GM19025 (cell line): ENCODE measurements around the gene GARS1.
"Not testable (repeated sequence)": the region's sequence is repeated elsewhere in the genome, so short reads cannot be mapped to it uniquely, and the experiment has no call there.

ENCODE experiments used
- ATAC-seq: cut with Tn5 transposase; IDR thresholded peaks from one replicate; pipeline ENCODE4 v1.9.1; 2021; ENCODE audit warnings: mild to moderate bottlenecking, low read depth, moderate library complexity; ENCODE audit not compliant: unreplicated experiment

Gene GARS1

GRCh38 chr7:30618080-30618676 is 23.5 kb downstream of the GARS1 start:
- ATAC-seq: no peak

GRCh38 chr7:30618961-30619360 is 24.3 kb downstream of the GARS1 start:
- no peak for ATAC-seq

- ATAC-seq: no peak
Measured at GRCh38 chr7:30625283-30625682, 30.6 kb downstream of the GARS1 start.

GRCh38 chr7:30627026-30627425 is 32.3 kb downstream of the GARS1 start:
- no peak for ATAC-seq

GRCh38 chr7:30630986-30631385 is 36.3 kb downstream of the GARS1 start:
- ATAC-seq: peak; percentile 63

- no peak for ATAC-seq
Measured at GRCh38 chr7:30633223-30633622, 38.5 kb downstream of the GARS1 start.

GRCh38 chr7:30634193-30634626 is 39.5 kb downstream of the GARS1 start:
- no peak for ATAC-seq

- ATAC-seq: no peak
Measured at GRCh38 chr7:30634634-30635201, 40.0 kb downstream of the GARS1 start.

GRCh38 chr7:30635798-30636197 is 41.1 kb downstream of the GARS1 start:
- ATAC-seq: no peak

GRCh38 chr7:30642322-30642721 is 47.6 kb downstream of the GARS1 start:
- ATAC-seq: not testable (repeated sequence)

GRCh38 chr7:30642789-30643188 is 48.1 kb downstream of the GARS1 start:
- no peak for ATAC-seq

- ATAC-seq: no peak
Measured at GRCh38 chr7:30644286-30644955, 49.7 kb downstream of the GARS1 start.

- no peak for ATAC-seq
Measured at GRCh38 chr7:30645661-30646060, 51.0 kb downstream of the GARS1 start.

- ATAC-seq: no peak
Measured at GRCh38 chr7:30646154-30646553, 51.5 kb downstream of the GARS1 start.

GRCh38 chr7:30647589-30648364 is 53.1 kb downstream of the GARS1 start:
- no peak for ATAC-seq

GRCh38 chr7:30648744-30649540 is 54.3 kb downstream of the GARS1 start:
- ATAC-seq: no peak

GRCh38 chr7:30649717-30650420 is 55.2 kb downstream of the GARS1 start:
- no peak for ATAC-seq

GRCh38 chr7:30650421-30650808 is 55.7 kb downstream of the GARS1 start:
- ATAC-seq: no peak

GRCh38 chr7:30652132-30652531 is 57.5 kb downstream of the GARS1 start:
- no peak for ATAC-seq
